ENCODE measurements around the gene TM7SF2. TPM values are rescaled to one million over a fixed set of nuclear protein-coding genes. Genes with fewer than 3 reads are reported as not detected.

Gene TM7SF2
- total and polyA plus RNA-seq, 8 donors: 7.6 to 118 (median 41.5) TPM

- peaks cover 25 to 50% (median 44%) of the 10 kb centered on the region in 4 donors for H3K4me1 ChIP-seq
- no peaks in the 10 kb centered on the region for H3K9me3 ChIP-seq
- peak; percentile 46 to 77 for DNase-seq
- H3K36me3 ChIP-seq: peaks cover 43 to 44% (median 43%) of the 10 kb centered on the region in 4 donors
- TF ChIP-seq POLR2AphosphoS5 (IDR thresholded peaks at IDR 0.05): no peak
- peak overlapping the region; percentile 94 to 99 (median 98) for H3K27ac ChIP-seq
- H3K27me3 ChIP-seq: no peaks in the 10 kb centered on the region
- peak overlapping the region; percentile 80 to 99 (median 92) for H3K4me3 ChIP-seq
- WGBS, 5 donors: 0 to 1% (median 0%) methylated on average over 18 to 20 of the region's 20 CpGs
- intact Hi-C loops (cut with DNase I; ENCODE audit: low total_unique reads): no loop called here
Measured at GRCh38 chr11:65133724-65134123, 22.1 kb downstream of the TM7SF2 start.

GRCh38 chr11:65134240-65134951 is 22.7 kb downstream of the TM7SF2 start, which contains the start of gene SYVN1:
SYVN1 (minus strand) TSS chr11:65134519; CDS start chr11:65133601, 918 bp downstream.
- peaks cover 36 to 37% (median 37%) of the 10 kb centered on the region in 4 donors for H3K36me3 ChIP-seq
- peak; percentile 94 to 97 for DNase-seq
- no peaks in the 10 kb centered on the region for H3K9me3 ChIP-seq
- intact Hi-C loops (cut with DNase I; ENCODE audit: low total_unique reads): no loop called here
- peak within 1 kb of the TSS; percentile 80 to 99 (median 92) for H3K4me3 ChIP-seq
- H3K27ac ChIP-seq: peak within 1 kb of the TSS; percentile 94 to 99 (median 98)
- TF ChIP-seq POLR2A (IDR thresholded peaks at IDR 0.05) (peak in 2 of 4 donors; percentile 90 to 92), POLR2AphosphoS5 (IDR thresholded peaks at IDR 0.05) (peak; percentile 94 to 99 (median 99)), CTCF (IDR thresholded peaks at IDR 0.05) (no peak)
- no peaks in the 10 kb centered on the region for H3K27me3 ChIP-seq
- H3K4me1 ChIP-seq: peaks cover 25 to 50% (median 44%) of the 10 kb centered on the region in 4 donors
- WGBS, 5 donors: 0 to 1% (median 0%) methylated on average over 15 to 60 of the region's 60 CpGs

- H3K36me3 ChIP-seq: peaks cover 29 to 30% (median 30%) of the 10 kb centered on the region in 4 donors
- peak overlapping the region; percentile 94 to 99 (median 98) for H3K27ac ChIP-seq
- intact Hi-C loops (cut with DNase I; ENCODE audit: low total_unique reads): no loop called here
- H3K27me3 ChIP-seq: no peaks in the 10 kb centered on the region
- 0 to 2% (median 1%) methylated on average over 24 of the region's 24 CpGs for WGBS, 5 donors
- peaks cover 25 to 48% (median 43%) of the 10 kb centered on the region in 4 donors for H3K4me1 ChIP-seq
- no peaks in the 10 kb centered on the region for H3K9me3 ChIP-seq
- peak; percentile 98 for DNase-seq
- H3K4me3 ChIP-seq: peak overlapping the region; percentile 80 to 99 (median 92)
- peak in 1 of 4 donors; percentile 20 for TF ChIP-seq POLR2A (IDR thresholded peaks at IDR 0.05)
- no peak for TF ChIP-seq EP300 (IDR thresholded peaks at IDR 0.05)
- TF ChIP-seq CTCF (IDR thresholded peaks at IDR 0.05): no peak
- peak; percentile 23 to 91 (median 91) for TF ChIP-seq POLR2AphosphoS5 (IDR thresholded peaks at IDR 0.05)
Measured at GRCh38 chr11:65134952-65135632, 23.4 kb downstream of the TM7SF2 start.

GRCh38 chr11:65135633-65136145 is 24.0 kb downstream of the TM7SF2 start:
- intact Hi-C loops (cut with DNase I; ENCODE audit: low total_unique reads): no loop called here
- Histone ChIP-seq H3K27me3 (no peaks in the 10 kb centered on the region), H3K27ac (peak overlapping the region; percentile 94 to 99 (median 98)), H3K9me3 (no peaks in the 10 kb centered on the region), H3K4me1 (peaks cover 25 to 45% (median 40%) of the 10 kb centered on the region in 4 donors), H3K36me3 (peaks cover 23 to 24% (median 24%) of the 10 kb centered on the region in 4 donors), H3K4me3 (peak overlapping the region; percentile 80 to 99 (median 92))
- 39 to 48% (median 43%) methylated on average over 11 of the region's 11 CpGs for WGBS, 5 donors
- DNase-seq: no peak
- TF ChIP-seq EP300 (IDR thresholded peaks at IDR 0.05): no peak
- TF ChIP-seq POLR2A (IDR thresholded peaks at IDR 0.05): no peak
- TF ChIP-seq CTCF (IDR thresholded peaks at IDR 0.05): no peak
- no peak for TF ChIP-seq POLR2AphosphoS5 (IDR thresholded peaks at IDR 0.05)
